ENCODE results near the gene GRM3.

GRM3 gene

DNA sequence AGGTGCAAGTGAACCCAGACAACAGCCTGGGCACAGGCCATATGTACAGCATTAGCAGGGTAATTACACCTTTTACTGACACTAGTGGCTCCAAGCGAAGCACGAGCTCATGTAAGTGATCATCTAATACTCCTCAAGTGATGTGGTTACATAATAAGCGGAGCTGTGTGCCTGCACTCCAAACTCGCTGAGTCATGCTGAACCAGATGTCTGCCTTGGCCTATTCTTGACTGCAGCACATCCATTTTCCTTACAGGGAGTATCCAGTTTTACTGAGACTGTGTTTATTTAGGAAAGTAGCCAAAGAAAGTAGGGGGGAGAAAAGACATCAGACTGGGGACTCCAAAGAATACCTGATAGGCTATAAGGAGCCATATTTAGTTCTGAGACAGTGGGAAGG lies 90.1 kb downstream of the GRM3 start:
- H3K4me2 ChIP-seq (ENCODE audit: low read length): no peak overlapping the region
- no peaks in the 10 kb centered on the region for H3K36me3 ChIP-seq (ENCODE audit: control insufficient read depth, insufficient read depth, low read length)
- no peak overlapping the region for H3K4me3 ChIP-seq (ENCODE audit: low read depth, low read length)
- no peak overlapping the region for H2AFZ ChIP-seq
- no peaks in the 10 kb centered on the region for H3K27me3 ChIP-seq (ENCODE audit: control insufficient read depth, insufficient read depth, low read length)
- H3K4me1 ChIP-seq: no peaks in the 10 kb centered on the region
- no peak overlapping the region for H3K27ac ChIP-seq
- no peak for TF ChIP-seq CTCF (IDR thresholded peaks at IDR 0.05)
- no peak overlapping the region for H3K9ac ChIP-seq
- H3K9me3 ChIP-seq (ENCODE audit: control insufficient read depth, low read length): no peaks in the 10 kb centered on the region
- no peaks in the 10 kb centered on the region for H3K79me2 ChIP-seq

- Histone ChIP-seq H3K4me2 (ENCODE audit: low read length) (no peak overlapping the region), H3K36me3 (ENCODE audit: control insufficient read depth, insufficient read depth, low read length) (no peaks in the 10 kb centered on the region), H3K27ac (no peak overlapping the region), H3K9ac (no peak overlapping the region), H3K4me1 (no peaks in the 10 kb centered on the region), H3K9me3 (ENCODE audit: control insufficient read depth, low read length) (no peaks in the 10 kb centered on the region), H3K27me3 (ENCODE audit: control insufficient read depth, insufficient read depth, low read length) (no peaks in the 10 kb centered on the region), H3K4me3 (ENCODE audit: low read depth, low read length) (no peak overlapping the region), H3K79me2 (no peaks in the 10 kb centered on the region), H2AFZ (no peak overlapping the region)
- TF ChIP-seq CTCF (IDR thresholded peaks at IDR 0.05): no peak
Measured at GRCh38 chr7:86745013-86745745, 101.5 kb downstream of the GRM3 start.

DNA sequence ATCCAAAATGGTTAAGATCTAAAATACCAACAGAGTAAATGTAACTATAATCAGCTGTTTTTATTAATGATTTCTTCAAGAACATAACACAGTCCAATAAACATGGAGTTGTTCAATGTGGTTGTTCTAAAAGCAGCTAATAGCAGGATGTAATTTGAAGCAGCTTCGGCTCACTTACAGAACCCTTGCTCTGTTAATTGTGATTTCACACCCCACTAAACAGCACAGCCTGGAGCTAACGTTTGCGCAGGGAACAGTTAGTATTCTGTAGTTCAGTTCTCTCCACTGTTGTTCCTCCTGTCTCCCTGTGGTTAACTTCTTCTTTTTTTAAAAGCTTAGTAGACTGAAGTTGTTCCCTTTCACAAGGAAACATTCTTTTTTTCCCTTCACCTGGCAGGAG lies 104.0 kb downstream of the GRM3 start:
- TF ChIP-seq CTCF (IDR thresholded peaks at IDR 0.05): no peak
- Histone ChIP-seq H3K79me2 (no peaks in the 10 kb centered on the region), H3K27me3 (ENCODE audit: control insufficient read depth, insufficient read depth, low read length) (no peaks in the 10 kb centered on the region), H3K36me3 (ENCODE audit: control insufficient read depth, insufficient read depth, low read length) (no peaks in the 10 kb centered on the region), H2AFZ (no peak overlapping the region), H3K4me3 (ENCODE audit: low read depth, low read length) (no peak overlapping the region), H3K9me3 (ENCODE audit: control insufficient read depth, low read length) (no peaks in the 10 kb centered on the region), H3K9ac (no peak overlapping the region), H3K4me2 (ENCODE audit: low read length) (no peak overlapping the region), H3K27ac (no peak overlapping the region), H3K4me1 (no peaks in the 10 kb centered on the region)

GRCh38 chr7:86748201-86748600 lies 104.5 kb downstream of the GRM3 start:
- H3K36me3 ChIP-seq (ENCODE audit: control insufficient read depth, insufficient read depth, low read length): no peaks in the 10 kb centered on the region
- no peaks in the 10 kb centered on the region for H3K27me3 ChIP-seq (ENCODE audit: control insufficient read depth, insufficient read depth, low read length)
- TF ChIP-seq CTCF (IDR thresholded peaks at IDR 0.05): no peak
- H3K4me3 ChIP-seq (ENCODE audit: low read depth, low read length): no peak overlapping the region
- no peaks in the 10 kb centered on the region for H3K9me3 ChIP-seq (ENCODE audit: control insufficient read depth, low read length)
- no peaks in the 10 kb centered on the region for H3K4me1 ChIP-seq
- no peaks in the 10 kb centered on the region for H3K79me2 ChIP-seq
- H3K4me2 ChIP-seq (ENCODE audit: low read length): no peak overlapping the region
- no peak overlapping the region for H3K27ac ChIP-seq
- no peak overlapping the region for H2AFZ ChIP-seq
- H3K9ac ChIP-seq: no peak overlapping the region
